Hepatocyte (in vitro differentiated cells): Measurements from ENCODE around the gene CYP2B6. TPM values are rescaled to one million over a fixed set of nuclear protein-coding genes. Genes with fewer than 3 reads are reported as not detected.

Experiments used
- DNase-seq: peaks from one replicate; pipeline ENCODE4 v3.0.0-alpha.2; 2016; ENCODE audit warnings: low spot score
- H2AFZ ChIP-seq: fragments of 200-600 bp; sonication (generic); 2 replicates; pipeline ENCODE4 v1.6.0; 2016; ENCODE audit warnings: antibody characterized with exemption, mild to moderate bottlenecking
- H3K27ac ChIP-seq: fragments of 200-600 bp; sonication (generic); 2 replicates; pipeline ENCODE4 v1.5.1; 2016; ENCODE audit warnings: mild to moderate bottlenecking
- H3K27me3 ChIP-seq: fragments of 200-600 bp; sonication (generic); 2 replicates; pipeline ENCODE4 v1.6.1; 2016
- H3K36me3 ChIP-seq: fragments of 200-600 bp; sonication (generic); replicated peaks from 2 replicates; pipeline ENCODE4 v1.5.1; 2016; ENCODE audit warnings: low read depth; ENCODE audit not compliant: insufficient read depth
- H3K4me1 ChIP-seq: fragments of 200-600 bp; sonication (generic); 2 replicates; pipeline ENCODE4 v1.5.1; 2016; ENCODE audit warnings: mild to moderate bottlenecking, moderate library complexity; ENCODE audit not compliant: insufficient read depth
- H3K4me2 ChIP-seq: fragments of 200-600 bp; sonication (generic); 2 replicates; pipeline ENCODE4 v1.6.0; 2016
- H3K4me3 ChIP-seq: fragments of 200-600 bp; sonication (generic); 2 replicates; pipeline ENCODE4 v1.5.1; 2016; ENCODE audit warnings: mild to moderate bottlenecking
- H3K79me2 ChIP-seq: fragments of 200-600 bp; sonication (generic); 2 replicates; pipeline ENCODE4 v1.6.0; 2017; ENCODE audit warnings: mild to moderate bottlenecking
- H3K9me2 ChIP-seq: fragments of 200-600 bp; sonication (generic); replicated peaks from 2 replicates; pipeline ENCODE4 v1.6.0; 2017; ENCODE audit warnings: mild to moderate bottlenecking; ENCODE audit not compliant: insufficient read depth
- H3K9me3 ChIP-seq: fragments of 200-600 bp; sonication (generic); 2 replicates; pipeline ENCODE4 v1.5.1; 2016; ENCODE audit warnings: low read depth, mild to moderate bottlenecking
- H4K20me1 ChIP-seq: fragments of 200-600 bp; sonication (generic); 2 replicates; pipeline ENCODE4 v1.6.0; 2016; ENCODE audit warnings: mild to moderate bottlenecking; ENCODE audit not compliant: insufficient read depth, poor library complexity, severe bottlenecking
- EZH2 ChIP-seq: fragments of 200-600 bp; sonication (generic); IDR thresholded peaks from 2 replicates; pipeline ENCODE4 v1.6.1; 2016; ENCODE audit warnings: antibody characterized with exemption, mild to moderate bottlenecking, borderline replicate concordance
- EZH2phosphoT487 ChIP-seq: fragments of 200-600 bp; sonication (generic); IDR thresholded peaks from one replicate; pipeline ENCODE4 v1.6.1; 2018; ENCODE audit warnings: antibody characterized with exemption, mild to moderate bottlenecking, low read depth, moderate library complexity; ENCODE audit not compliant: unreplicated experiment, severe bottlenecking
- WGBS: methylation state at CpG from one replicate; pipeline ENCODE4 v1.1.6; 2016; ENCODE audit warnings: low lambda C conversion rate; ENCODE audit errors: missing lambda C conversion rate; 5-methylcytosine and 5-hydroxymethylcytosine counted together
- polyA plus RNA-seq: library from polyadenylated mRNA; unstranded; fragments of >200 nt; fragmentation: Nextera tagmentation; extraction: Ambion mirVana; gene quantifications from 2 replicates; pipeline ENCODE4 v1.2.1, GENCODE V29; 2016
- total RNA-seq: library from RNA; depleted of rRNA; stranded (reverse); fragments of >200 nt; gene quantifications from 2 replicates; pipeline ENCODE4 v1.2.3, GENCODE V29; 2014
- TF ChIP-seq, protein P1 (sequence below): fragments of 200-600 bp; sonication (generic); IDR thresholded peaks from 2 replicates; pipeline ENCODE4 v1.5.1; 2016; ENCODE audit warnings: antibody characterized with exemption, mild to moderate bottlenecking; ENCODE audit not compliant: poor library complexity

CYP2B6 gene
- total RNA-seq (1.2 and 1.7 TPM in 2 replicates), polyA plus RNA-seq (0.88 and 1.0 TPM in 2 replicates)

DNA sequence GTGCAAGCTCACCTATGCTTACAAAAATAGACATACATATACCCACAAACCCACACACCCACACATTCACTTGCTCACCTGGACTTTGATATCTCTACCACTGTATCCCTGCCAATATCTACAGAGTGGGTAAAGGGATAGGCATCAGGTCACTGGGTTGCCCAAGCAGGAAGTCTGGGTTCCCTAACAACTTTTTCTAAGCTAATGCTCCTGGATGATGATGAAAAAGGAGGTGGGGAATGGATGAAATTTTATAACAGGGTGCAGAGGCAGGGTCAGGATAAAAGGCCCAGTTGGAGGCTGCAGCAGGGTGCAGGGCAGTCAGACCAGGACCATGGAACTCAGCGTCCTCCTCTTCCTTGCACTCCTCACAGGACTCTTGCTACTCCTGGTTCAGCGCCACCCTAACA lies at the start of gene CYP2B6:
Gene CYP2B6, plus strand, starts transcription at position 311 of the 410 bp plus-strand sequence. Its CDS starts 24 bp downstream, at position 335.
- Histone ChIP-seq H3K36me3 (no peaks in the 10 kb centered on the region), H3K27ac (no peak within 1 kb of the TSS), H3K9me3 (no peaks in the 10 kb centered on the region), H4K20me1 (no peaks in the 10 kb centered on the region), H3K27me3 (no peaks in the 10 kb centered on the region), H3K4me3 (no peak within 1 kb of the TSS), H3K4me1 (no peaks in the 10 kb centered on the region), H3K9me2 (no peaks in the 10 kb centered on the region), H3K4me2 (no peak within 1 kb of the TSS), H3K79me2 (no peaks in the 10 kb centered on the region), H2AFZ (no peak within 1 kb of the TSS)
- no peak for TF ChIP-seq EZH2phosphoT487
- TF ChIP-seq, protein P1, sequence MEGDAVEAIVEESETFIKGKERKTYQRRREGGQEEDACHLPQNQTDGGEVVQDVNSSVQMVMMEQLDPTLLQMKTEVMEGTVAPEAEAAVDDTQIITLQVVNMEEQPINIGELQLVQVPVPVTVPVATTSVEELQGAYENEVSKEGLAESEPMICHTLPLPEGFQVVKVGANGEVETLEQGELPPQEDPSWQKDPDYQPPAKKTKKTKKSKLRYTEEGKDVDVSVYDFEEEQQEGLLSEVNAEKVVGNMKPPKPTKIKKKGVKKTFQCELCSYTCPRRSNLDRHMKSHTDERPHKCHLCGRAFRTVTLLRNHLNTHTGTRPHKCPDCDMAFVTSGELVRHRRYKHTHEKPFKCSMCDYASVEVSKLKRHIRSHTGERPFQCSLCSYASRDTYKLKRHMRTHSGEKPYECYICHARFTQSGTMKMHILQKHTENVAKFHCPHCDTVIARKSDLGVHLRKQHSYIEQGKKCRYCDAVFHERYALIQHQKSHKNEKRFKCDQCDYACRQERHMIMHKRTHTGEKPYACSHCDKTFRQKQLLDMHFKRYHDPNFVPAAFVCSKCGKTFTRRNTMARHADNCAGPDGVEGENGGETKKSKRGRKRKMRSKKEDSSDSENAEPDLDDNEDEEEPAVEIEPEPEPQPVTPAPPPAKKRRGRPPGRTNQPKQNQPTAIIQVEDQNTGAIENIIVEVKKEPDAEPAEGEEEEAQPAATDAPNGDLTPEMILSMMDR: no peak
- no peak for TF ChIP-seq EZH2
- 100% methylated on average over 2 of the region's 2 CpGs for WGBS
- no peak for DNase-seq

DNA sequence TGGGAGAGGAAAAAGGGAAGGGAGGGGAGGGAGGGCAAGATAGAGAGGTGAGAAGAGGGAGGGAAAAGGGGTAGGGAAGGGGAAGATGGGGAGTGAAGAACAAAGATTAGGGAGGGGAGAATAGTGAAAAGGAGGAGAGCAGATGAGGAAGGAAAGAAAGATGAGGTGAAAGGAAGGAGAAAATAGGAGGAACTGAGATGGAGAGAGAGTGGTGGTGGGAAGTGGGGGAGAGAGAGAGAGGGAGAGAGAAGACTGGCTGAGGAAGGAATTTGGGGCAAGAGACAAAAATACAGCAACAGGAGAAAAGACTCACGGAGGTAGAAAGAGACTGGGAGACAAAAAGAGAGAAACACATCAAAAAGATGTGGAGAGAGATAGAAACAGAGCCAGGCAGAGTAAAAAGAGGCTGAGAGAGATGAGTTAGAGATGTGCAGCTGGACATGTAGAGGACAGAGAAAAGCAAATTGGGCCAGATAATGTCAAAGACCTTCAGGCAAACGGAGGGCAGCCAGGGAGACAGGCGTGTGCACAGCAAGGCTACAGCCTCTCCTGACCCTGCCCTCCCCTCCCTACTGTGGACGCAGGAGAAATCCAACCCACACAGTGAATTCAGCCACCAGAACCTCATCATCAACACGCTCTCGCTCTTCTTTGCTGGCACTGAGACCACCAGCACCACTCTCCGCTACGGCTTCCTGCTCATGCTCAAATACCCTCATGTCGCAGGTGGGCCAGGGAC lies 49.4 kb upstream of the CYP2B6 start:
- DNase-seq: no peak
- Histone ChIP-seq H3K27ac (no peak overlapping the region), H3K9me2 (no peaks in the 10 kb centered on the region), H4K20me1 (no peaks in the 10 kb centered on the region), H2AFZ (no peak overlapping the region), H3K27me3 (no peaks in the 10 kb centered on the region), H3K79me2 (no peaks in the 10 kb centered on the region), H3K4me3 (no peak overlapping the region), H3K36me3 (no peaks in the 10 kb centered on the region), H3K4me2 (no peak overlapping the region), H3K9me3 (no peaks in the 10 kb centered on the region), H3K4me1 (no peaks in the 10 kb centered on the region)
- no peak for TF ChIP-seq EZH2phosphoT487
- TF ChIP-seq EZH2: no peak
- TF ChIP-seq, protein P1: no peak
- WGBS: 83% methylated on average over 9 of the region's 9 CpGs

DNA sequence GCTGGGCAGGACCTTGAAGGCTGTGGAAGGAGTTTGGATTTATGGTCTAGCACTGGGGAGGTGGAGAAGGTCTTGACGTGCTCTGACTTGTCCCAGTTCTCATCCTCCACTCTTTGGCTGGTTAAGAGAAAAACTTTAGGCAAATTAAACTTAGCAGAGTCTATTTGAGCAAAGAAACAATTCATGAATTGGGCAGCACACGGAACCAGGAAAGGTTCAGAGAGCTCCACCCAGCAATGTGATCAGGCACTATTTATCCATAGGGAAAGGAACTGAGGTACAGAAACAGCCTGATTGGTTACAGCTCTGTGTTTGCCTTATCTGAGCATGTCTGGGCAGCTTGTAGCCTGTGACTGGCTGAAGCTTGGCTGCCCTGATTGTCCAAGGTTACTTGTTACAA lies 45.4 kb upstream of the CYP2B6 start:
- Histone ChIP-seq H3K27me3 (no peaks in the 10 kb centered on the region), H3K36me3 (no peaks in the 10 kb centered on the region), H3K4me3 (no peak overlapping the region), H3K27ac (no peak overlapping the region), H3K9me2 (no peaks in the 10 kb centered on the region), H3K4me1 (no peaks in the 10 kb centered on the region), H2AFZ (no peak overlapping the region), H4K20me1 (no peaks in the 10 kb centered on the region), H3K79me2 (no peaks in the 10 kb centered on the region), H3K9me3 (no peaks in the 10 kb centered on the region), H3K4me2 (no peak overlapping the region)
- TF ChIP-seq EZH2 (no peak), EZH2phosphoT487 (no peak)
- TF ChIP-seq, protein P1: no peak
- DNase-seq: no peak
- WGBS: 51% methylated on average over 2 of the region's 2 CpGs
